NCI-H146 treated with DMSO at 0.1 percent for 48 hours (cell line): Measurements from ENCODE around the gene S100G.
"Not testable (repeated sequence)": the region's sequence is repeated elsewhere in the genome, so short reads cannot be mapped to it uniquely, and the experiment has no call there.

ENCODE experiments used
- DNase-seq: peaks from one replicate; lab custom pipeline; 2025; ENCODE audit not compliant: unreplicated experiment; lab: John Stamatoyannopoulos, UW

S100G gene

GRCh38 chrX:16649858-16650257 lies at the start of gene S100G:
TSS of gene S100G (plus strand) at chrX:16650158. CDS start at chrX:16651007, 849 bp downstream.
- DNase-seq, result no peak

DNA sequence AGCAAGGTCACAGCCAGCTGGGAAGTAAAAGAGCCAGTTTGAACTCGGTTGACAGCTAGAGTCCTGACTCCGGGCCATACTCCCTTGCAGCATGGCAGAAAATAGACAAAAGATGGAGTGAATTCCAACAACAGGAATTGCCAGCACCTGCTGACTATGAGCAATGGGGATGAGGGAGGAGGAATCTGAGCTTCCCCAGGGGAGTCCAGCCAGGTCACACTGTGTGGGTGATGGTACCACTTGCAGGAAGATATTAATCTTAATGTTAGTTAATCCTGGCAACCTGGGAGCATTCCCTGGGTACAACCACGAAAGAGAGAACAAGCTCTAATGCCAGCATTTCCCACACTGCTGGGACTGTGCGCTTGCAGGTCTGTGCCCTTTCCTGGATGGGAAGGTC lies 48.1 kb upstream of the S100G start:
- no peak for DNase-seq

DNA sequence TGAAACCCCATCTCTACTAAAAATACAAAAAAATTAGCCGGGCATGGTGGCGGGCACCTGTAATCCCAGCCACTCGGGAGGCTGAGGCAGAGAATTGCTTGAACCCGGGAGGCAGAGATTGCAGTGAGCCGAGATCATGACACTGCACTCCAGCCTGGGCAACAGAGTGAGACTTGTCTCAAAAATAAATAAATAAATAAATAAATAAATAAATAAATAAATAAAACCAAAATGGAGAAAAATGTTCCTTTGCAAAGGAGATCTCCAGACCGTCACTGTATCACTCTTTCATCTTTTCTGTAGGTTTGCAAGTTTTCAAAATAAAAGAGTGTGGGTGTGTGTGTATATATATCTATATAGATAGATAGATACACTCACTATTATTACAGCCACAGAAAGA lies 46.7 kb upstream of the S100G start:
- DNase-seq, result not testable (repeated sequence)

DNA sequence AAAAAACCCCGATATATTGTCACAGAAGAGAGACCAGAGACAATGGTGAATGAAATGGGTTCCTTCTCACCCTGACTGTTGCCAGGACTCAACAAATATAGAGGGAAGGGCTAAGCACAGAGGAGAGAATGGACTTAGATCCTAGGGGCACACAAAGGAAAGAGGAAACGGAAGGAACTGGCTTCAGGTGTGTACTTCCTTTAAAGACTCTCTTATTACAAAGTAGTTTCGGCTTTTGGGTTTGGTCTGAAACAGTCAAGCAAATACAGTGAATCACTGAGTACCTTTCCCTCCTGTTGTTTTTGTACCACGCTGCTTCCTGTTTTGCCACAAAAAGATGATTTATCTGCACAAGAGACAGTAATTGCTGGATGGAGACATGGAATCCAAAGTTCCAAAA lies 46.1 kb upstream of the S100G start:
- no peak for DNase-seq

- DNase-seq, result no peak
Measured at GRCh38 chrX:16604337-16604736, 45.6 kb upstream of the S100G start.

- DNase-seq, result no peak
Measured at GRCh38 chrX:16606142-16606720, 43.7 kb upstream of the S100G start.

- DNase-seq, result no peak
Measured at GRCh38 chrX:16610121-16610621, 39.8 kb upstream of the S100G start.

- not testable (repeated sequence) for DNase-seq
Measured at GRCh38 chrX:16610654-16611053, 39.3 kb upstream of the S100G start.

- DNase-seq, result no peak
Measured at GRCh38 chrX:16612257-16612897, 37.6 kb upstream of the S100G start.

GRCh38 chrX:16617382-16617781 lies 32.6 kb upstream of the S100G start:
- no peak for DNase-seq

GRCh38 chrX:16618422-16618821 lies 31.5 kb upstream of the S100G start:
- DNase-seq, result no peak

DNA sequence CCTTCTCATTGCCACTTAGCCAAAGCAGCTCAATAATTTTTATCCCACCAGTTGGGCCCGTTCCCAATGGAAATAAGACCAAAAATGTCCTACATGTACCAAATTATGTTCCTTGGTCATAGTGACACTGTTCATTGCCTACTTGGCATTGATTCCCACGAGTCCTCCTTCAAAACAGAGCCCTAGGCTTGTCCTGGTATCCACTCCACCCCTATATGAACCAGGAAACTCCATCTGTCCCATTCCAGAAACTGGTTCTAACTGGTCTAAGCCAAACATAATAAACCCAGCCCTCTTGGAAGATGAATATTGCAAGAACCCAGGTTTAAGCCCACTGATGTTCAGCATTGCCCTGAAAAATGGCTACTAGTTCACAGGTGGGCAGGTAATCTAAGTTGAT lies 30.9 kb upstream of the S100G start:
- no peak for DNase-seq

- DNase-seq, result not testable (repeated sequence)
Measured at GRCh38 chrX:16628511-16628910, 21.4 kb upstream of the S100G start.

DNA sequence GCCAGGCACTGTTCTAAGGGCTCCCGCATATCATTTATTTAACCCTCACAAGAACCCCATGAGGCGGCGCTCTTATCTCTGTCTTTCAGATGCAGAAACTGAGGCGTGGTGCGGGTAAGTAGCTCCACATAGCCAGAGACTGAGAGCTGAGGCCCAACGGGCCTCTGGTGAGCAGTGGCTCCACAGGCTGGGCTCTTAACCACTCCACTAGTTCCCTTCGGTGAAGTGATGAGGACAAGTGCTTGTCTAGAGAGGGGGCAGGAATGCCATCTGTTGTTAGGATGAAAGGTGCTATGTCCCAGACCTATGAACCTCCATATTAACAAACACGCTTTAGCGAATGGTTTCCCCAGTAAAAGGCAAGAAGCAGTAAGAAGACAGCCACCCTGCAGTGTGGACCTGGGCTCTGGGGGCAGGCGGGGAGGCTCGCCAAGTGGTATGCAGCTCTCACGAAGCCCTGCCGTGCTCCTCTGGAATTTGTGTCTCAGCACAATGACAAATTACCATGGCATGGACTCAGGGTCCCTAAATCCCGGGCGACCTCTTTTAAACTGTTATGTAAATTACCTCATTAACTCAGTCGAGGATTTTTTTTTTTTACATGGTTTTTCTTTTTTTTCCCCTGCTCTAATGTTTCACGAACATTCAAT lies 20.9 kb upstream of the S100G start:
- no peak for DNase-seq

- DNase-seq, result no peak
Measured at GRCh38 chrX:16629909-16630308, 20.0 kb upstream of the S100G start.

GRCh38 chrX:16633754-16634153 lies 16.2 kb upstream of the S100G start:
- no peak for DNase-seq

GRCh38 chrX:16635040-16635439 lies 14.9 kb upstream of the S100G start:
- DNase-seq, result no peak

- DNase-seq, result no peak
Measured at GRCh38 chrX:16635596-16635995, 14.4 kb upstream of the S100G start.

DNA sequence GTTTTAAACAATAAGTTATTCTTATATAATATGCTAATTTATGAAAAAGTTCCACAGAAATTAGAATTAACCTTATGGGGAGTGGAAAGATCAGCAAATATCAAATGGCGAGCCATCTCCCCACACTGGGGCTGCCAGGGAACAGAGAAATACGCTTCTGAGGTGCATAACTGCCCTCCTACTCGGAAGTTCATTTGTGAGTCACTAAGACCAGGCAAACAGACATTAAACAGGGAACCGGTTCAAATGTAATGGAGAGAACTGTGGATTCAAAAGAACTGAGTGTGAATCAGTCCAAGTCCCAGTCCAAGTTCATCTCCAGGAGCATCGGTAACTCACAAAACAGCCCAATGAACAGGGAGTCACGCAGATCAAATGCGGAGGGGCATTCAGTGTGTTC lies 11.4 kb upstream of the S100G start:
- no peak for DNase-seq

- DNase-seq, result no peak
Measured at GRCh38 chrX:16639966-16640365, 10.0 kb upstream of the S100G start.

DNA sequence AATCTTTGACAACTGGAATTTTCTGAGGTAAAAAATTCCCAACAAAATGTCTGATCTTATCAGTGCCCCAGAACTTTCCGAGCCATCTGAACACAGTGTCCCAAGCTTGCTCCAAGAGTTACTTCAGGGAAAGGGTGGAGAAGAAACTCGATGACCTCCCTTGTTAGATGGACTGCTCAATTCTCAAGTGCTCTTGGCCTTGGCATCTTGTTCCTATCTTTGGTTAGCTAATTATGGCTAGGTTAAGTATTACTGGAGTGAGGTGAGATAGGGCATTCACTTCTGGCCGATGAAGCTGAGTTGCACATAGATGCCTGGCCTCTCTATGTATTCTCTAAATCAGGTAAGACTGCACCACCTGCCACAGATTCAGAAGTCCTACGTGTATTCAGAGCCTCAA lies 9.1 kb upstream of the S100G start:
- DNase-seq, result no peak

DNA sequence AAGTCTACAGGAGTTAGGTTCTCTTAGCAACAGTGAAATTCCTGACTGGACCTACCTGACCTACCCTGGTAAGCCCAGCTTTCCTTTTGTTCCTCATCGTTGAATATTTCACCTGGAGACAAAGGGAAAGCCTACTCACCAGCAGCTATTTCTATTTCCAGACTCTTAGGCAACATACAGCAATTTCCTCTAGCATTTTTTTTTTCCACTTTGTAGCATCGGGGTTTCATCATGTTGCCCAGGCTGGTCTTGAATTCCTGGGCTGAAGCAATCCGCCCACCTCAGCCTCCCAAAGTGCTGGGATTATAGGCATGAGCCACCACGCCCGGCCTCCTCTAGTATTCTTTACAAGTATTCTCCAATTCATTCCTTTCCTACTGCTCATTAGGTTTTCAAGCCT lies 6.8 kb upstream of the S100G start:
- no peak for DNase-seq
